OCI-LY3 (cell line): ENCODE measurements around the gene FOXK2.

ENCODE experiments used
- H2AFZ ChIP-seq: fragments of 200-600, 300-600 bp; shearing (Covaris generic); 2 replicates; pipeline ENCODE4 v1.6.0; 2014; ENCODE audit warnings: antibody characterized with exemption, low read depth, low read length
- H3K27ac ChIP-seq: fragments of 200-600, 300-600 bp; sonication (generic); 2 replicates; pipeline ENCODE4 v1.5.1; 2014; ENCODE audit warnings: mild to moderate bottlenecking, low read length, moderate library complexity, mixed read lengths
- H3K27me3 ChIP-seq: fragments of 200-600, 300-600 bp; sonication (generic); 2 replicates; pipeline ENCODE4 v1.6.1; 2014; ENCODE audit warnings: low read depth, low read length, mixed read lengths
- H3K36me3 ChIP-seq: fragments of 200-600, 300-600 bp; sonication (generic); replicated peaks from 2 replicates; pipeline ENCODE3; 2014; ENCODE audit warnings: low read depth, low read length, mixed read lengths
- H3K4me1 ChIP-seq: fragments of 300-600, 200-600 bp; sonication (generic); 2 replicates; pipeline ENCODE4 v1.6.1; 2014; ENCODE audit warnings: low read length, mixed read lengths
- H3K4me2 ChIP-seq: fragments of 200-600, 300-600 bp; sonication (generic); 2 replicates; pipeline ENCODE4 v1.6.1; 2014; ENCODE audit warnings: low read length, mixed read lengths
- H3K4me3 ChIP-seq: fragments of 300-600, 200-600 bp; sonication (generic); 2 replicates; pipeline ENCODE4 v1.5.1; 2014; ENCODE audit warnings: antibody characterized with exemption, mild to moderate bottlenecking, low read length, moderate library complexity
- H3K79me2 ChIP-seq: fragments of 300-600, 200-600 bp; shearing (Covaris generic); 2 replicates; pipeline ENCODE4 v1.6.1; 2014; ENCODE audit warnings: mild to moderate bottlenecking, low read length, mixed read lengths
- H3K9ac ChIP-seq: fragments of 300-600, 200-600 bp; shearing (Covaris generic); 2 replicates; pipeline ENCODE4 v1.6.0; 2014; ENCODE audit warnings: mild to moderate bottlenecking, low read length, moderate library complexity
- H3K9me3 ChIP-seq: fragments of 200-600, 300-600 bp; shearing (Covaris generic); 2 replicates; pipeline ENCODE4 v1.6.1; 2014; ENCODE audit warnings: low read length, mixed read lengths; ENCODE audit not compliant: insufficient read depth
- H4K20me1 ChIP-seq: fragments of 200-600, 300-600 bp; sonication (generic); 2 replicates; pipeline ENCODE4 v1.6.1; 2016; ENCODE audit warnings: low read length, mixed read lengths; ENCODE audit not compliant: insufficient read depth
- EZH2phosphoT487 ChIP-seq: fragments of 200-600 bp; shearing (Covaris generic); IDR thresholded peaks from 2 replicates; pipeline ENCODE4 v1.6.1; 2018; ENCODE audit warnings: antibody characterized with exemption, mixed run types, low read depth
- TF ChIP-seq, protein P1 (sequence below): fragments of 200-600, 300-600 bp; sonication (generic); IDR thresholded peaks from 2 replicates; pipeline ENCODE4 v1.5.1; 2014; ENCODE audit warnings: antibody characterized with exemption, low read length, low read depth

FOXK2 gene

GRCh38 chr17:82600731-82601446 is 81.4 kb downstream of the FOXK2 start:
- no peaks in the 10 kb centered on the region for H3K27me3 ChIP-seq
- no peak overlapping the region for H3K9ac ChIP-seq
- H3K4me3 ChIP-seq = no peak overlapping the region
- H3K27ac ChIP-seq = no peak overlapping the region
- H4K20me1 ChIP-seq = peaks cover 10% of the 10 kb centered on the region; the same call in 1 of the 2 replicates
- H2AFZ ChIP-seq = no peak overlapping the region
- H3K9me3 ChIP-seq = no peaks in the 10 kb centered on the region
- peaks cover 5% of the 10 kb centered on the region; the same call in 1 of the 2 replicates for H3K4me1 ChIP-seq
- peaks cover 58% of the 10 kb centered on the region for H3K36me3 ChIP-seq
- no peak overlapping the region for H3K4me2 ChIP-seq
- peaks cover 4% of the 10 kb centered on the region; the same call in 1 of the 2 replicates for H3K79me2 ChIP-seq
- TF ChIP-seq, protein P1, sequence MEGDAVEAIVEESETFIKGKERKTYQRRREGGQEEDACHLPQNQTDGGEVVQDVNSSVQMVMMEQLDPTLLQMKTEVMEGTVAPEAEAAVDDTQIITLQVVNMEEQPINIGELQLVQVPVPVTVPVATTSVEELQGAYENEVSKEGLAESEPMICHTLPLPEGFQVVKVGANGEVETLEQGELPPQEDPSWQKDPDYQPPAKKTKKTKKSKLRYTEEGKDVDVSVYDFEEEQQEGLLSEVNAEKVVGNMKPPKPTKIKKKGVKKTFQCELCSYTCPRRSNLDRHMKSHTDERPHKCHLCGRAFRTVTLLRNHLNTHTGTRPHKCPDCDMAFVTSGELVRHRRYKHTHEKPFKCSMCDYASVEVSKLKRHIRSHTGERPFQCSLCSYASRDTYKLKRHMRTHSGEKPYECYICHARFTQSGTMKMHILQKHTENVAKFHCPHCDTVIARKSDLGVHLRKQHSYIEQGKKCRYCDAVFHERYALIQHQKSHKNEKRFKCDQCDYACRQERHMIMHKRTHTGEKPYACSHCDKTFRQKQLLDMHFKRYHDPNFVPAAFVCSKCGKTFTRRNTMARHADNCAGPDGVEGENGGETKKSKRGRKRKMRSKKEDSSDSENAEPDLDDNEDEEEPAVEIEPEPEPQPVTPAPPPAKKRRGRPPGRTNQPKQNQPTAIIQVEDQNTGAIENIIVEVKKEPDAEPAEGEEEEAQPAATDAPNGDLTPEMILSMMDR = no peak
- no peak for TF ChIP-seq EZH2phosphoT487

DNA sequence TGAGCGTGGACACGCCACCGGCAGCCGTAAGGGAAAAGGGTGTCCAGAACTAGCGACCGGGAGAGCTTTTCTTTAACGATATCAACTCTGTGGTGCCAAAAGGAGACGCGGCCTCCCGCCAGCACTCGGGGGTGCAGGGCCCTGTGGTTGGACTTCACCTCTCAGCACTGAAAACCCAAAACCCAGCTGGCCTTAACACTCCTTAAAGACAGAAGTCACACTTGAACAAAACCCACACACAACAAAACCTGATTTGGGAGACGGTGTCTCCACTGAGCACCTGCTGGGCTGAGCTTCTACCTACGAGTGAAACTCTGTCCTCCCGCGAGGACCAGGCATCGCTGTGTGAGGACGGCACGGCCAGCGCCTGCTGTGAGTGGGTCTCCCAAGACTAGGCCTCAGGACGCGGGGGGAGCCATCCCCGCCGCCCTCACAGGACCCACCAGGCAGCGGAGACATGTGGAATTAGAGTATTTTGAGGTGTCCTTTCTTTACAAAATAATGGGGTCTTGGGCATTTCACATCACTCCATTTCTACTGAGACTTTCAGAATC is 82.0 kb downstream of the FOXK2 start:
- no peak overlapping the region for H3K27ac ChIP-seq
- H2AFZ ChIP-seq = no peak overlapping the region
- H4K20me1 ChIP-seq = peaks cover 10% of the 10 kb centered on the region; the same call in 1 of the 2 replicates
- H3K36me3 ChIP-seq = peaks cover 58% of the 10 kb centered on the region
- no peak overlapping the region for H3K9ac ChIP-seq
- H3K4me2 ChIP-seq = no peak overlapping the region
- peaks cover 4% of the 10 kb centered on the region; the same call in 1 of the 2 replicates for H3K79me2 ChIP-seq
- H3K4me1 ChIP-seq = peaks cover 5% of the 10 kb centered on the region; the same call in 1 of the 2 replicates
- no peak for TF ChIP-seq EZH2phosphoT487
- TF ChIP-seq, protein P1 = no peak
- H3K4me3 ChIP-seq = no peak overlapping the region
- no peaks in the 10 kb centered on the region for H3K27me3 ChIP-seq
- H3K9me3 ChIP-seq = no peaks in the 10 kb centered on the region

DNA sequence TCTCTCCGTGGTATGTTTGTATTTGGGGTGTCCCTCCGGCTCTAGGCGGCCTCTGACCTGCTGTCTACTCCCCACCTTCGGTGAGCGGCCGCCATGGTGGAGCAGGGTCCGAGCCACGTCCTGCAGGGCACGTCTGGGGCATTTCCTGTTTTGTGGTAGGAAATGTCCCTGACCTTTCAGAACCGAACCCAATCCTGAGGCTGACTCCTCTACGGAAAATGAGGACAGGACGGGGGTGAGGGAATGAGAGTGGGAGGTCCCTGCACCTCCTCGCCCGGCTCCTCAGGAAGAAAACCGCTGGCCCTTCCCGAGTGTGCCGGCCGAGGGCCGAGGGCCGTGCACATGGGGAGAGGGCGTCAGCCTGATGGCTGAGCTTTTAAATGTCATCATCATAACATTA is 83.0 kb downstream of the FOXK2 start:
- peaks cover 4% of the 10 kb centered on the region; the same call in 1 of the 2 replicates for H3K79me2 ChIP-seq

More for the DNA sequence above, 83.0 kb downstream of the FOXK2 start:
- no peaks in the 10 kb centered on the region for H3K27me3 ChIP-seq
- peaks cover 5% of the 10 kb centered on the region; the same call in 1 of the 2 replicates for H3K4me1 ChIP-seq
- no peak overlapping the region for H2AFZ ChIP-seq
- peaks cover 10% of the 10 kb centered on the region; the same call in 1 of the 2 replicates for H4K20me1 ChIP-seq
- no peaks in the 10 kb centered on the region for H3K9me3 ChIP-seq
- TF ChIP-seq EZH2phosphoT487 = no peak
- TF ChIP-seq, protein P1 = no peak
- H3K36me3 ChIP-seq = peaks cover 51% of the 10 kb centered on the region
- no peak overlapping the region for H3K27ac ChIP-seq
- no peak overlapping the region for H3K4me3 ChIP-seq
- H3K4me2 ChIP-seq = no peak overlapping the region
- H3K9ac ChIP-seq = no peak overlapping the region
